Tibial nerve (tissue), 4 donors: ENCODE measurements around the gene MRAP. TPM values are rescaled to one million over a fixed set of nuclear protein-coding genes. Genes with fewer than 3 reads are reported as not detected.
"Not testable (repeated sequence)": the region's sequence is repeated elsewhere in the genome, so short reads cannot be mapped to it uniquely, and the experiment has no call there.

ENCODE experiments used
- DNase-seq, 2 donors: peaks; one replicate each; pipeline ENCODE4 v3.0.0-alpha.2; 2019; ENCODE audit warnings: low spot score in 2 of 2
- H3K27ac ChIP-seq, 4 donors: fragments of 200-600 bp; sonication (generic) in 3 of 4; one replicate each; pipeline ENCODE4 v1.5.1; 2017 to 2019; ENCODE audit warnings: mild to moderate bottlenecking in 1 of 4
- H3K27me3 ChIP-seq, 2 donors: fragments of 200-600 bp; sonication (generic) in 1 of 2; one replicate each; pipeline versions ENCODE4 v1.5.1 to v1.6.0; 2017 to 2019
- H3K36me3 ChIP-seq, 3 donors: fragments of 200-600 bp; sonication (generic); one replicate each; pipeline ENCODE4 v1.5.1; 2018 to 2019
- H3K4me1 ChIP-seq, 4 donors: fragments of 200-600 bp; sonication (generic) in 3 of 4; one replicate each; pipeline ENCODE4 v1.5.1; 2017 to 2019
- H3K4me3 ChIP-seq, 4 donors: fragments of 200-600 bp; sonication (generic) in 3 of 4; one replicate each; pipeline ENCODE4 v1.5.1; 2017 to 2019; ENCODE audit warnings: mild to moderate bottlenecking in 1 of 4, moderate library complexity in 1 of 4
- H3K9me3 ChIP-seq, 4 donors: fragments of 200-600 bp; sonication (generic) in 3 of 4; one replicate each; pipeline ENCODE4 v1.5.1; 2017 to 2019
- EP300 ChIP-seq, 2 donors: sonication (generic); formaldehyde crosslinking; IDR thresholded peaks; one replicate each; pipeline ENCODE4 v1.6.1; 2017; ENCODE audit warnings: antibody characterized with exemption in 2 of 2, mild to moderate bottlenecking in 1 of 2
- POLR2A ChIP-seq, 2 donors: fragments of 450-650 bp; IDR thresholded peaks; one replicate each; pipeline ENCODE4 v1.6.1; 2017; ENCODE audit warnings: antibody characterized with exemption in 2 of 2, mild to moderate bottlenecking in 2 of 2, moderate library complexity in 2 of 2
- WGBS, 2 donors: methylation state at CpG; one replicate each; pipeline ENCODE4 v1.1.5; 2018; 5-methylcytosine and 5-hydroxymethylcytosine counted together
- total RNA-seq, 4 donors: library from RNA; depleted of rRNA; stranded (reverse); fragments of >200 nt; gene quantifications; one replicate each; pipeline ENCODE4 v1.1.0, GENCODE V29; 2016
- TF ChIP-seq, protein P1 (sequence below), 5 experiments: fragments of 200-600 bp in 3 of 5; fragments of 450-650 bp in 2 of 5; sonication (generic) in 3 of 5; IDR thresholded peaks; one replicate each; pipeline ENCODE4 v1.5.1; 2016 to 2019; ENCODE audit warnings: antibody characterized with exemption in 5 of 5, mild to moderate bottlenecking in 3 of 5, moderate library complexity in 2 of 5

MRAP gene
- total RNA-seq, 4 donors from 2014 or later = 1.6 to 14.4 (median 4.8) TPM

- 30% methylated on average over 9 of the region's 9 CpGs for WGBS, 2 donors
Measured at GRCh38 chr21:32256873-32257620, 41.6 kb upstream of the MRAP start.

GRCh38 chr21:32257962-32258785 lies 40.5 kb upstream of the MRAP start:
- Histone ChIP-seq H3K9me3 (no peaks in the 10 kb centered on the region), H3K4me1 (peaks cover 0 to 25% (median 4%) of the 10 kb centered on the region in 4 donors), H3K27ac (peak overlapping the region in 1 of 4 donors; percentile 8), H3K36me3 (no peaks in the 10 kb centered on the region), H3K4me3 (no peak overlapping the region), H3K27me3 (no peaks in the 10 kb centered on the region)
- DNase-seq = peak; percentile 58 to 75
- 43 to 44% methylated on average over 16 of the region's 16 CpGs for WGBS, 2 donors
- TF ChIP-seq POLR2A (IDR thresholded peaks at IDR 0.05) = no peak
- TF ChIP-seq, protein P1, sequence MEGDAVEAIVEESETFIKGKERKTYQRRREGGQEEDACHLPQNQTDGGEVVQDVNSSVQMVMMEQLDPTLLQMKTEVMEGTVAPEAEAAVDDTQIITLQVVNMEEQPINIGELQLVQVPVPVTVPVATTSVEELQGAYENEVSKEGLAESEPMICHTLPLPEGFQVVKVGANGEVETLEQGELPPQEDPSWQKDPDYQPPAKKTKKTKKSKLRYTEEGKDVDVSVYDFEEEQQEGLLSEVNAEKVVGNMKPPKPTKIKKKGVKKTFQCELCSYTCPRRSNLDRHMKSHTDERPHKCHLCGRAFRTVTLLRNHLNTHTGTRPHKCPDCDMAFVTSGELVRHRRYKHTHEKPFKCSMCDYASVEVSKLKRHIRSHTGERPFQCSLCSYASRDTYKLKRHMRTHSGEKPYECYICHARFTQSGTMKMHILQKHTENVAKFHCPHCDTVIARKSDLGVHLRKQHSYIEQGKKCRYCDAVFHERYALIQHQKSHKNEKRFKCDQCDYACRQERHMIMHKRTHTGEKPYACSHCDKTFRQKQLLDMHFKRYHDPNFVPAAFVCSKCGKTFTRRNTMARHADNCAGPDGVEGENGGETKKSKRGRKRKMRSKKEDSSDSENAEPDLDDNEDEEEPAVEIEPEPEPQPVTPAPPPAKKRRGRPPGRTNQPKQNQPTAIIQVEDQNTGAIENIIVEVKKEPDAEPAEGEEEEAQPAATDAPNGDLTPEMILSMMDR (IDR thresholded peaks at IDR 0.05) = peak; percentile 51 to 81 (median 60)
- TF ChIP-seq EP300 (IDR thresholded peaks at IDR 0.05) = peak in 1 of 2 donors; percentile 12

More at GRCh38 chr21:32256873-32257620, 41.6 kb upstream of the MRAP start:
- no peaks in the 10 kb centered on the region for H3K9me3 ChIP-seq
- peaks cover 0 to 25% (median 4%) of the 10 kb centered on the region in 4 donors for H3K4me1 ChIP-seq
- H3K36me3 ChIP-seq = no peaks in the 10 kb centered on the region
- no peaks in the 10 kb centered on the region for H3K27me3 ChIP-seq
- H3K4me3 ChIP-seq = no peak overlapping the region
- TF ChIP-seq, protein P1 (IDR thresholded peaks at IDR 0.05) = no peak
- peak in 1 of 2 donors; percentile 73 for TF ChIP-seq EP300 (IDR thresholded peaks at IDR 0.05)
- DNase-seq = peak; percentile 51 to 78
- H3K27ac ChIP-seq = peak overlapping the region in 2 of 4 donors; percentile 51 to 64

DNA sequence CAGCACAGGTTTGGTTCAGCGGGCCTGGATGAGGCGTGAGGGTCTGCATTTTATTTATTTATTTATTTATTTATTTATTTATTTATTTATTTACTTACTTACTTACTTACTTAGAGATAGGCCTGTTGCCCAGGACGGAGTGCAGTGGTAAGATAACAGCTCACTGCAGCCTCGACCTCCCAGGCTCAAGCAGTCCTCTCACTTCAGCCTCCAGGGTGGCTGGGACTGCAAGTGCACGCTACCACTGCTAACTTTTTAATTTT lies 39.9 kb upstream of the MRAP start:
- H3K9me3 ChIP-seq, DNase-seq, H3K36me3 ChIP-seq, H3K4me3 ChIP-seq, H3K27ac ChIP-seq, H3K27me3 ChIP-seq: not testable (repeated sequence)
- peaks cover 0 to 25% (median 4%) of the 10 kb centered on the region in 4 donors for H3K4me1 ChIP-seq
- WGBS, 2 donors = 88 to 93% methylated on average over 5 of the region's 5 CpGs

- DNase-seq = no peak
- no peaks in the 10 kb centered on the region for H3K27me3 ChIP-seq
- peaks cover 0 to 25% (median 4%) of the 10 kb centered on the region in 4 donors for H3K4me1 ChIP-seq
- TF ChIP-seq, protein P1 (IDR thresholded peaks at IDR 0.05) = no peak
- TF ChIP-seq POLR2A (IDR thresholded peaks at IDR 0.05) (no peak), EP300 (IDR thresholded peaks at IDR 0.05) (no peak)
- no peak overlapping the region for H3K27ac ChIP-seq
- no peaks in the 10 kb centered on the region for H3K36me3 ChIP-seq
- no peaks in the 10 kb centered on the region for H3K9me3 ChIP-seq
- H3K4me3 ChIP-seq = no peak overlapping the region
- WGBS, 2 donors = 82 to 85% methylated on average over 2 of the region's 2 CpGs
Measured at GRCh38 chr21:32260130-32260529, 38.5 kb upstream of the MRAP start.

DNA sequence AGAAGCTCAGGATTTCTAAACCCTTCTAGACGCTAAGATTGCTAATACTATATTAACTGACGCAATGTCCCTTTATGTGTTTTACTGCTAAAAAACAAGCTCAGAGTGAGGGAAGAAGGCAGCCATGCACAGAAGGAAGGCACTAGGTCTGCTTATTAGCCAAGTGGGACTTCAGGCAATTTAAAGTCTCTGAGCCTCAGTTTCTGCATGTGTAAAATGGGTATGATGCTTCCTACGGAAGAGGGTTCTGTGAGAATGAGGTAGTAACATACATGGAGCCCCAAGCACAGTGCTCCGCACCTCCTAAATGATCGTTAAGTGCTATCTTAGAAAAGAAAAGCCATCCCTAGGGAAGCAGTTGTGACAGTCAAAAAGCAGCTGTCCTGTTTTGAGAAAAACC lies 36.7 kb upstream of the MRAP start:
- Histone ChIP-seq H3K27me3 (no peaks in the 10 kb centered on the region), H3K36me3 (peaks cover 0 to 7% (median 0%) of the 10 kb centered on the region in 3 donors), H3K9me3 (no peaks in the 10 kb centered on the region), H3K4me3 (no peak overlapping the region), H3K27ac (no peak overlapping the region), H3K4me1 (peaks cover 0 to 16% (median 0%) of the 10 kb centered on the region in 4 donors)
- WGBS, 2 donors = 91 to 92% methylated on average over 5 of the region's 5 CpGs
- no peak for DNase-seq
- no peak for TF ChIP-seq EP300 (IDR thresholded peaks at IDR 0.05)
- no peak for TF ChIP-seq POLR2A (IDR thresholded peaks at IDR 0.05)
- TF ChIP-seq, protein P1 (IDR thresholded peaks at IDR 0.05) = no peak

- not testable (repeated sequence) for H3K27me3 ChIP-seq, H3K4me3 ChIP-seq, DNase-seq, H3K9me3 ChIP-seq, H3K4me1 ChIP-seq
- Histone ChIP-seq H3K27ac (peak overlapping the region in 2 of 4 donors; percentile 13 to 48), H3K36me3 (peaks cover 0 to 36% (median 5%) of the 10 kb centered on the region in 3 donors)
- 93% methylated on average over 14 of the region's 23 CpGs; no CpG with 5 or more reads in 1 of the 2 donors for WGBS, 2 donors
Measured at GRCh38 chr21:32265321-32265720, 33.3 kb upstream of the MRAP start.
